CD14-positive monocyte (primary cell): ENCODE measurements around the gene SUMO3. TPM values are rescaled to one million over a fixed set of nuclear protein-coding genes. Genes with fewer than 3 reads are reported as not detected.

Experiments used
- DNase-seq, 3 donors: peaks; one replicate each; pipeline ENCODE4 v3.0.0-alpha.2; 2011 to 2022
- H2AFZ ChIP-seq: 2 replicates; pipeline ENCODE4 v1.6.0; 2012; ENCODE audit warnings: mild to moderate bottlenecking, low read depth, low read length, inconsistent platforms; ENCODE audit not compliant: insufficient read depth, poor library complexity, severe bottlenecking
- H3K27ac ChIP-seq, 2 donors: 1 replicate in 1 of 2; 2 replicates in 1 of 2; pipeline ENCODE4 v1.5.1; 2012 to 2013; ENCODE audit warnings: low read length in 2 of 2, control low read depth in 1 of 2, inconsistent platforms in 1 of 2, low read depth in 1 of 2, mild to moderate bottlenecking in 1 of 2
- H3K27me3 ChIP-seq, 2 donors: one replicate each; pipeline versions ENCODE4 v1.6.0 to v1.6.1; 2011 to 2013; ENCODE audit warnings: low read length in 2 of 2; ENCODE audit not compliant: control insufficient read depth in 2 of 2, insufficient read depth in 2 of 2
- H3K36me3 ChIP-seq, 2 donors: replicated peaks in 1 of 2; 1 replicate in 1 of 2; 2 replicates in 1 of 2; pipeline versions ENCODE4 v1.5.1 to v1.6.1; 2012 to 2013; ENCODE audit warnings: low read length in 2 of 2, control low read depth in 1 of 2, inconsistent platforms in 1 of 2, mild to moderate bottlenecking in 1 of 2; ENCODE audit not compliant: insufficient read depth in 2 of 2, control insufficient read depth in 1 of 2
- H3K4me1 ChIP-seq, 2 donors: 1 replicate in 1 of 2; 2 replicates in 1 of 2; pipeline versions ENCODE4 v1.5.1 to v1.6.1; 2012 to 2013; ENCODE audit warnings: low read length in 2 of 2, control low read depth in 1 of 2, inconsistent platforms in 1 of 2, mild to moderate bottlenecking in 1 of 2, moderate library complexity in 1 of 2; ENCODE audit not compliant: insufficient read depth in 2 of 2, control insufficient read depth in 1 of 2
- H3K4me2 ChIP-seq: replicated peaks from 2 replicates; pipeline ENCODE3; 2012; ENCODE audit warnings: low read length, moderate library complexity, mild to moderate bottlenecking; ENCODE audit not compliant: poor library complexity, severe bottlenecking; ENCODE audit errors: extremely low read depth
- H3K4me3 ChIP-seq, 3 experiments: fragments of 200-600 bp in 1 of 3; sonication (generic) in 1 of 3; replicated peaks in 1 of 3; 1 replicate in 2 of 3; 2 replicates in 1 of 3; pipeline ENCODE4 v1.5.1; 2011 to 2013; ENCODE audit warnings: low read length in 3 of 3, mild to moderate bottlenecking in 3 of 3, control low read depth in 2 of 3, low read depth in 2 of 3, inconsistent platforms in 1 of 3, moderate library complexity in 1 of 3
- H3K79me2 ChIP-seq: 2 replicates; pipeline ENCODE4 v1.6.0; 2012; ENCODE audit warnings: mild to moderate bottlenecking, control low read depth, inconsistent platforms, low read length, moderate library complexity; ENCODE audit not compliant: insufficient read depth
- H3K9ac ChIP-seq: 2 replicates; pipeline ENCODE4 v1.6.0; 2017; ENCODE audit warnings: low read length, mild to moderate bottlenecking; ENCODE audit not compliant: insufficient read depth, poor library complexity, severe bottlenecking
- H3K9me3 ChIP-seq, 2 donors: replicated peaks in 1 of 2; 1 replicate in 1 of 2; 2 replicates in 1 of 2; pipeline versions ENCODE4 v1.5.1 to v1.6.1; 2012 to 2013; ENCODE audit warnings: low read length in 2 of 2, control low read depth in 1 of 2; ENCODE audit not compliant: control insufficient read depth in 1 of 2, insufficient read depth in 1 of 2
- H4K20me1 ChIP-seq: 2 replicates; pipeline ENCODE4 v1.6.0; 2012; ENCODE audit warnings: mild to moderate bottlenecking, low read length, control low read depth, moderate library complexity; ENCODE audit not compliant: insufficient read depth
- H3K27ac Mint-ChIP-seq, 7 donors: one replicate each; pipeline ENCODE4 v1.8.0; 2020; ENCODE audit warnings: mild to moderate bottlenecking in 7 of 7, mixed read lengths in 7 of 7, moderate library complexity in 6 of 7, inconsistent platforms in 2 of 7
- H3K27me3 Mint-ChIP-seq, 3 donors: one replicate each; pipeline ENCODE4 v1.8.0; 2021 to 2022; ENCODE audit warnings: low read depth in 3 of 3, mild to moderate bottlenecking in 3 of 3, mixed read lengths in 3 of 3, moderate library complexity in 3 of 3, inconsistent platforms in 1 of 3
- H3K36me3 Mint-ChIP-seq, 2 donors: one replicate each; pipeline ENCODE4 v1.8.0; 2020; ENCODE audit warnings: mixed read lengths in 2 of 2, inconsistent platforms in 1 of 2, mild to moderate bottlenecking in 1 of 2
- H3K4me1 Mint-ChIP-seq: one replicate; pipeline ENCODE4 v1.8.0; 2020; ENCODE audit warnings: mild to moderate bottlenecking, mixed read lengths
- H3K4me3 Mint-ChIP-seq, 2 donors: one replicate each; pipeline ENCODE4 v1.8.0; 2020; ENCODE audit warnings: mild to moderate bottlenecking in 2 of 2, mixed read lengths in 2 of 2, moderate library complexity in 1 of 2
- H3K9me3 Mint-ChIP-seq, 7 donors: one replicate each; pipeline ENCODE4 v1.8.0; 2020 to 2022; ENCODE audit warnings: mixed read lengths in 7 of 7, mild to moderate bottlenecking in 6 of 7, moderate library complexity in 6 of 7, inconsistent platforms in 2 of 7
- CTCF ChIP-seq: fragments of 200-600 bp; IDR thresholded peaks from one replicate; pipeline ENCODE4 v1.8.0; 2022; ENCODE audit warnings: antibody characterized with exemption, mild to moderate bottlenecking
- WGBS: methylation state at CpG from one replicate; pipeline ENCODE4 v1.1.5; 2013; ENCODE audit warnings: missing lambda C conversion rate; ENCODE audit not compliant: insufficient coverage; 5-methylcytosine and 5-hydroxymethylcytosine counted together
- intact Hi-C, 2 donors: fragments of 100-400 bp; cut with micrococcal nuclease; formaldehyde crosslinking; loops; one replicate each; pipeline versions ENCODE4 v1.15.0 to v1.15.1; 2023
- polyA plus RNA-seq, 3 donors: library from polyadenylated mRNA; depleted of rRNA in 1 of 3; unstranded in 2 of 3; stranded (reverse) in 1 of 3; fragments of 300-500 nt in 2 of 3; fragments of >200 nt in 1 of 3; fragmentation: Illumina TruSeq in 2 of 3; gene quantifications; 1 replicate in 2 of 3; 2 replicates in 1 of 3; pipeline ENCODE4 v1.2.3, GENCODE V29; 2012 to 2021

Gene SUMO3
- polyA plus RNA-seq, 3 donors = 70.9 to 112 (median 109) TPM

GRCh38 chr21:44828362-44829056 is 10.6 kb upstream of the SUMO3 start:
- WGBS = no CpG with 5 or more reads among the region's 4 CpGs
- no peak for TF ChIP-seq CTCF

GRCh38 chr21:44823179-44823660 is 5.4 kb upstream of the SUMO3 start:
- peak overlapping the region in 1 of 7 donors; percentile 16 for H3K27ac Mint-ChIP-seq
- Histone ChIP-seq H3K4me1 (peaks cover 6 to 7% of the 10 kb centered on the region in 2 donors), H3K4me2 (no peak overlapping the region), H3K4me3 (no peak overlapping the region), H3K79me2 (no peaks in the 10 kb centered on the region), H3K27ac (no peak overlapping the region), H2AFZ (no peak overlapping the region), H3K9me3 (peaks cover 41 to 56% of the 10 kb centered on the region in 2 donors), H3K9ac (no peak overlapping the region), H3K27me3 (no peaks in the 10 kb centered on the region), H4K20me1 (no peaks in the 10 kb centered on the region), H3K36me3 (no peaks in the 10 kb centered on the region)
- peaks cover 36 to 71% (median 66%) of the 10 kb centered on the region in 7 donors for H3K9me3 Mint-ChIP-seq
- no peak overlapping the region for H3K4me3 Mint-ChIP-seq
- peaks cover 6% of the 10 kb centered on the region for H3K4me1 Mint-ChIP-seq
- whole genome bisulfite sequencing = 0% methylated on average over 1 of the region's 1 CpG
- H3K27me3 Mint-ChIP-seq = peaks cover 5 to 14% (median 8%) of the 10 kb centered on the region in 3 donors
- TF ChIP-seq CTCF = no peak
- intact Hi-C loops = loop anchor here in 1 of 2 donors (5.0 kb wide), 1 partner anchor 34 kb away; no protein-coding TSS in a partner anchor
- DNase-seq = no peak
- H3K36me3 Mint-ChIP-seq = peaks cover 2 to 6% of the 10 kb centered on the region in 2 donors

More at GRCh38 chr21:44828362-44829056, 10.6 kb upstream of the SUMO3 start:
- Mint-ChIP-seq H3K4me1 (peaks cover 16% of the 10 kb centered on the region), H3K4me3 (no peak overlapping the region), H3K27me3 (peaks cover 2 to 11% (median 8%) of the 10 kb centered on the region in 3 donors), H3K27ac (no peak overlapping the region), H3K36me3 (peaks cover 0 to 4% of the 10 kb centered on the region in 2 donors), H3K9me3 (peaks cover 29 to 46% (median 37%) of the 10 kb centered on the region in 7 donors)
- Histone ChIP-seq H3K4me1 (peaks cover 2 to 7% of the 10 kb centered on the region in 2 donors), H3K79me2 (no peaks in the 10 kb centered on the region), H3K27me3 (no peaks in the 10 kb centered on the region), H3K4me2 (no peak overlapping the region), H3K9ac (no peak overlapping the region), H2AFZ (no peak overlapping the region), H3K4me3 (no peak overlapping the region), H3K9me3 (peaks cover 27 to 30% of the 10 kb centered on the region in 2 donors), H3K36me3 (no peaks in the 10 kb centered on the region), H4K20me1 (no peaks in the 10 kb centered on the region), H3K27ac (no peak overlapping the region)
- DNase-seq = no peak
- intact Hi-C loops = no loop called here
